Ishikawa (cell line): Measurements from ENCODE around the gene SLC15A4.

Source experiments
- CEBPB ChIP-seq: IDR thresholded peaks from 2 replicates; pipeline ENCODE4 v1.6.1; 2012
- CREB1 ChIP-seq: IDR thresholded peaks from 2 replicates; pipeline ENCODE4 v1.6.1; 2012; ENCODE audit warnings: low read depth
- EP300 ChIP-seq: IDR thresholded peaks from 2 replicates; pipeline ENCODE4 v1.6.1; 2012; ENCODE audit warnings: borderline replicate concordance
- FOXM1 ChIP-seq: IDR thresholded peaks from 2 replicates; pipeline ENCODE4 v1.6.1; 2012; ENCODE audit warnings: low read depth, borderline replicate concordance
- NFIC ChIP-seq: IDR thresholded peaks from 2 replicates; pipeline ENCODE4 v1.6.1; 2012
- RAD21 ChIP-seq: IDR thresholded peaks from 2 replicates; pipeline ENCODE4 v1.6.1; 2012; ENCODE audit warnings: low read depth
- TAF1 ChIP-seq: IDR thresholded peaks from 2 replicates; pipeline ENCODE4 v1.6.1; 2012; ENCODE audit warnings: low read depth, mild to moderate bottlenecking
- TEAD4 ChIP-seq: IDR thresholded peaks from 2 replicates; pipeline ENCODE4 v1.6.1; 2012
- ZBTB7A ChIP-seq: IDR thresholded peaks from 2 replicates; pipeline ENCODE4 v1.6.1; 2012; ENCODE audit warnings: low read depth
- TF ChIP-seq, protein P1 (sequence below): IDR thresholded peaks from 2 replicates; pipeline ENCODE4 v1.6.1; 2012
- TF ChIP-seq, protein P2 (sequence below): IDR thresholded peaks from 2 replicates; pipeline ENCODE4 v1.6.1; 2012; ENCODE audit warnings: low read depth, mild to moderate bottlenecking

DNA sequence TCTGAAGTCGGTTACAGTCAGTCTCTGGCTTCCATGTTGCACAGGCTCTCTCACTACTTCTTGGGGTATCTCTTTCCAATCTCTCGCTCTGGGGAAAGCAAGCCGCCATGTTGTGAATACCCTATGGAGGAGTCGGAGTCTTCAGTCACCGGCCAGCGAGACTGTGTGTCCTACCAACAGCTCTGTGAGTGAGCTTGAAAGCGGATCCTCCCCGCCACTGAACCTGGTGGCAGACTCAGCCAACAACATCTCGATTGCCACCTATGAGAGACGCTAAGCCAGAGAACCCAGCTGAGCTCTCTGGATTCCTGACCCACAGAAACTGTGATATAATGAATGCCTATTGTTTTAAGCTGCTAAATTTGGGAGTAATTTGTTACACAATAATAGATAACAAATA lies 51.5 kb downstream of the SLC15A4 start:
- TF ChIP-seq TAF1, result no peak
- no peak for TF ChIP-seq EP300
- no peak for TF ChIP-seq ZBTB7A
- TF ChIP-seq, protein P1, sequence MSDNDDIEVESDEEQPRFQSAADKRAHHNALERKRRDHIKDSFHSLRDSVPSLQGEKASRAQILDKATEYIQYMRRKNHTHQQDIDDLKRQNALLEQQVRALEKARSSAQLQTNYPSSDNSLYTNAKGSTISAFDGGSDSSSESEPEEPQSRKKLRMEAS, result no peak
- TF ChIP-seq FOXM1, result no peak
- TF ChIP-seq RAD21, result no peak
- no peak for TF ChIP-seq CEBPB
- no peak for TF ChIP-seq CREB1
- TF ChIP-seq, protein P2, sequence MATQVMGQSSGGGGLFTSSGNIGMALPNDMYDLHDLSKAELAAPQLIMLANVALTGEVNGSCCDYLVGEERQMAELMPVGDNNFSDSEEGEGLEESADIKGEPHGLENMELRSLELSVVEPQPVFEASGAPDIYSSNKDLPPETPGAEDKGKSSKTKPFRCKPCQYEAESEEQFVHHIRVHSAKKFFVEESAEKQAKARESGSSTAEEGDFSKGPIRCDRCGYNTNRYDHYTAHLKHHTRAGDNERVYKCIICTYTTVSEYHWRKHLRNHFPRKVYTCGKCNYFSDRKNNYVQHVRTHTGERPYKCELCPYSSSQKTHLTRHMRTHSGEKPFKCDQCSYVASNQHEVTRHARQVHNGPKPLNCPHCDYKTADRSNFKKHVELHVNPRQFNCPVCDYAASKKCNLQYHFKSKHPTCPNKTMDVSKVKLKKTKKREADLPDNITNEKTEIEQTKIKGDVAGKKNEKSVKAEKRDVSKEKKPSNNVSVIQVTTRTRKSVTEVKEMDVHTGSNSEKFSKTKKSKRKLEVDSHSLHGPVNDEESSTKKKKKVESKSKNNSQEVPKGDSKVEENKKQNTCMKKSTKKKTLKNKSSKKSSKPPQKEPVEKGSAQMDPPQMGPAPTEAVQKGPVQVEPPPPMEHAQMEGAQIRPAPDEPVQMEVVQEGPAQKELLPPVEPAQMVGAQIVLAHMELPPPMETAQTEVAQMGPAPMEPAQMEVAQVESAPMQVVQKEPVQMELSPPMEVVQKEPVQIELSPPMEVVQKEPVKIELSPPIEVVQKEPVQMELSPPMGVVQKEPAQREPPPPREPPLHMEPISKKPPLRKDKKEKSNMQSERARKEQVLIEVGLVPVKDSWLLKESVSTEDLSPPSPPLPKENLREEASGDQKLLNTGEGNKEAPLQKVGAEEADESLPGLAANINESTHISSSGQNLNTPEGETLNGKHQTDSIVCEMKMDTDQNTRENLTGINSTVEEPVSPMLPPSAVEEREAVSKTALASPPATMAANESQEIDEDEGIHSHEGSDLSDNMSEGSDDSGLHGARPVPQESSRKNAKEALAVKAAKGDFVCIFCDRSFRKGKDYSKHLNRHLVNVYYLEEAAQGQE, result no peak
- no peak for TF ChIP-seq NFIC
- no peak for TF ChIP-seq TEAD4
